Inflammatory macrophage treated with lipopolysaccharide for 1 hour (primary cell): ENCODE measurements around the gene OR8B12.

Source experiments
- DNase-seq, 2 donors: peaks; one replicate each; pipeline ENCODE4 v3.0.0-alpha.2; 2020 to 2022

The OR8B12 gene

DNA sequence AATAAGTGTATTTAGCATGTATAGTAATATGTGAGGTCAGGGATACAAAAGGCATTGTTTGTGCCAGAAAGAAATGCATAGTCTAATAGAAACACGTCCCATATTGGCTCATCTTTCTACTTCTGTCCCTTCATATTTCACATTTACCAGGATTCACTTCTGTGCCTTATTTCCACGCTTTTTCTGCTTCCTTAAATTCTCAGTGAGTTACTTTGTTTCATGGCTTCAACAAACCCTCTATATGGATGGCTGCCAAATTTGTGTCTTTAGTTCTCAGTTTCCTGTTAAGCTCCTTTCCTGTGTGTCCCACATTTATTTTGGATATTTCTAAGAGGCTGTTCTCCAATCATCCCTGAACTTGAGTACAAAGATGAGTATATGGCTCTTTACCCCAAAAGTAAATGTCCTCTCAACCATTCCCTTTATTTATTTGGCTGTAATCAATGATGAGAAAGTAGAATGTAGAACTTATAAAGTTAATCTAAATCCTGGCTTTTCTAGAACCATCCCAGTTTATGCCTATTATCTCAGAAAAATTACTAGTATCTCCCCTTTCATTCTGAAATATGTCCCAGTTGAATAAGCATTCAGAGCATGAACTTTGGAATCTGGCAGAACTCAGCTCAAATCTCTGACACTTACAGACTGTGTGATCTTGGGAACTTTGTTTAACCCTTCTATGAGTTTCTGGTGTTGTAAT, 23.5 kb downstream of the OR8B12 start:
- no peak for DNase-seq

DNA sequence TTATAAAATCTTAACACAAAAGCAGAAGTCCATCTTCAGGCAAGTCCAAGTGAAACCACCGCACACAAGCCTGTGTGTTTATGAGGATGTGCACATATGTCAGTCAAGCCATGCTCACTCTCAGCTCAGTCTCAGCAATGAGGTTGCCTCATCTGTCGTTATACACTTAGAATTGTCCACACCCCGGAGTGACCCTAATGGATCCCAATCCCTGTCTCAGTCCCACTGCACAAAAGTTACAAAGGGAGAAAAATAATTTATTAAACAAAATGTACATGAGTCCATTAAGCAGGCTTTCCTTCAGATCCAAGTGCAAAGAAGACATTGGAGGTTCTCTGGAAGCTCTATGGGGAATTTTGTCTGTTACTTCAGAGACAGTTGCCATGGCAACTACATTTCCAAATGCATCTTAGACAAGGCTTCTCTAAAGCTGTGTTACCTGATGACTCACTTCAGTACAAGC, 24.4 kb downstream of the OR8B12 start:
- peak in 1 of 2 donors; percentile 18 for DNase-seq

DNA sequence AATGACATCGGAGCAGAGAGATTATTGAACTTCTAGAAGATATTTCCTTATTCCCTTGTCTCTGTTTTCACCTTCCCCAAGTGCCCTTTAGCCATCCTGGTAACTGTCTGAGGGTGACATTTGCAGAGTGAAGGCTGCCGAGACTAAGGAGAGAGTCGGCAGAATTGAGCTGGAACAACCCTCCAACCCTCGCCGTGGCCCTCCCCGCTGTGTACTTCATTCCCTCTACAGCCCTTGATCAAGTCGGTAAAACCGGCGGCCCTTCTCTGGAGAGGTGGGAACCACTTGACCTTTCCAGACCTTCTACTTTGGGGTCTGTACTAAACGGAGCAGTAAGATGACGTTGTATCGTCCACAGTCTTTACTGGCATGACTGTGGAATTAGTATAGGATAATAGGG, 26.1 kb downstream of the OR8B12 start:
- no peak for DNase-seq

DNA sequence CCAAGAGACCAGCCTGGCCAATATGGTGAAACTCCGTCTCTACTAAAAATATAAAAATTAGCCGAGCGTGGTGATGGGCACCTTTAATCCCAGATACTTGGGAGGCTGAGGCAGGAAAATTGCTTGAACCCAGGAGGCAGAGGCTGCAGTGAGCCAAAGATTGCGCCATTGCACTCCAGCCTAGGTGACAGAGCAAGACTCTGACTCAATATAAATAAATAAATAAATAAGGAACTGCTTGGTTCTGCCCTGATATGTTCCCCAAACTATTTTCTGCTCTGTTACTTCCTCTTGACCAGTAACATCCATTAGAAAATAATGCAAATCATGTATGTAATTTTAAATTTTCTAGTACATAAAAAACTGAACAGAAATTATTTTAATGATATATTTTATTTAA, 28.8 kb downstream of the OR8B12 start:
- DNase-seq, result peak; percentile 45 to 69

DNA sequence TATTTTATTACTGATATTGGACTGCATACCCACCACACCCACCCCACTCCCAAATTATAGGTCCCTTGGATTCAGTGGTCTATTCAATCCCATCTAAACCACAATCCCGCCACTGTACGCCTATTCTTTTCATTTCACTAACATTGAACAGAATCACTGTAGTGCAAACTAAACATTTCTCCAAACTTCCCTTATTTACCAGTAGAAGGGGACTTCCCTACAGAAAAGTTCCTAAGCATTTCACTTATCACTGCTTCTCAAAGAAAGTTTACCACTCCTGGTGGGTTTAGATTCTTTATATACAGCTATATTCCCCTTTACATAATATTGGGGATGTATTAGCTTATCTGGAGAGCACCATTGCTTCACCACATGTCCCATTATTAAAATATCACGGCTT, 29.3 kb downstream of the OR8B12 start:
- DNase-seq, result peak; percentile 41

DNA sequence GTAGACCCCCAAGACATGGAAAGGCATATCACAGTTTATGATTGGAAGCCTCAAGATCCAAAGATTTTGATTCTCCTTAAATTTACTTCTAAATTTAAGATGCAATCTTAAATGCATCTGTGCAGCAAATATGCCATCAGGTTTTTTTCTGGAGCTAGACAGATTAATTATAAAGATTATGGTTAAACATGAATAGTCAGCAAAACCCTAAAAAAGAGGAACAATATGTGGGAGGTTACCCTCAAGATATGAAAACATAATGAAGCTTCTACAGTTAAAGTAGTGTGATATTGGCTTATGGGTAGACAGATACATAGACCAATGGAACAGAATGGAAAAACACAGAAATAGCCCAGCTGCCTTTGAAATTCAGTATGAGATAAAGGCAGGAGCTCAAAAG, 31.7 kb downstream of the OR8B12 start:
- peak in 1 of 2 donors; percentile 10 for DNase-seq

DNA sequence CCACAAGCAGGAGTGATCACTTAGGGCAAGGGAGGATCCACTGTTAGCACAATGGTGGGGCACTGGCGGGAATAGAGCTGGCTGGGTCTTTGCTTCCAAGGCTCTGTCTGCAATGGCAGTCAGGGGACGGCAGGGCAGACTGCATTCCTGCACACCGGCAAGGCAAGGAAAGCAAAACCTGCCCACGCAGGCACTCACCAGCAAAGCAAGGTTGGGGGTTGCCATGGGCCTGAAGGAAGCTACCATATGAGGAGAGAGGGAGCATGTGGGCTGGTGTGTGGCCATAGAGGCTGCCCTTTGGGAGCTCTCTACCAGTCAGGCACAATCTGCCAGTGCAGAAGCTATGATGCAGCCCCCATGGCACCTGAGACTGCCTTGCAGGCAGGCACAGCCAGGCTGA, 33.2 kb downstream of the OR8B12 start:
- no peak for DNase-seq

DNA sequence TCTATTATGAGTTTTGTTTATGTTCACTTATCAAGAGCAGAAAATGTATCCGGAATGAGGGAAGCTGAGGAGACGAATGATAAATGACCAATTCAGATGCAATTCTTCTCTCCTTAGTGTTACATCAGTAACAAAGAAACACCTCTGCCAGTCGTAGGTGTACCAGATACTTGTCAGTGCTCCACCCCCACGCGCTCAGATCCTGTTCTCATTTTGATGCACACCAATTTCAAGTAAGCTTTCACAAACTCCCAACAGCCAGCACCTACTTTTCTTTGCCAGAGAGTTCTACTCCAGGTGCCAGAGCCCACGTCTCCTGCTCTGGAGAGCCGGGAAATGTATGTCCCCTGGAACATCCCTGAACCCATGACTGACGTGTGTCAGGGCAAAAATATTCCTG, 43.7 kb downstream of the OR8B12 start:
- no peak for DNase-seq

DNA sequence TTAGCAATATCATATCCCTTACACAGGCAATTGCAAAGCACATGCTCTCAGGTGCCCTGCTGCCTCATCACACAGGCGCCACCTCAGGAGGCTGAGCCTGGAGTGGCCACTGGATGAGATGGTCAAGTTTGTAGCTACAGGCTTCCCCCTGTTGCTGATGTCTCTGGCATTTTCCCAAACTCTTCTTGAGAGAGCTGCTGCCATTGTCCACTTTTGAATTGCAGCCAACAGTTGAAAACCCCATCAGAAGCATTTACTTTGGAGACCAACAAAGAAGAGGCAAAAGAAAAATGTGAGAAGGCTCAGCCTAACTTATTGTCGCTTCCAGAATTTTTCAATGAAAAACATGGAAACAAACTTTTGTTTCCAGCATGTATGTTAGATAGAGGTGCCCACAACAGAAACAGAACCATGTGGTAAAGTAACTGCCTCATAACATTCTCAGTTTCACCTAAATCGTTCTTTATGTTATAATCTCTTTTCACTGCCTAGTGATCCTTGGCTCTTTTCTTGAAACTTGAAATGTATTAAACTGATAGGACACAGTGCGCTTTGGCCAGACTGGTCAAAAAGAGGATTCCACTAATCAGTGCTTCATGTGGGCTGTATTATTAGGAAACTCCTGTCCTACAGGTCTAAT, 50.3 kb downstream of the OR8B12 start:
- DNase-seq, result no peak
